ENCODE results near the gene PLEKHG3.

- TF ChIP-seq YY1 (IDR thresholded peaks at IDR 0.05; ENCODE audit: insufficient read depth, insufficient read length) (no peak), SUZ12 (IDR thresholded peaks at IDR 0.05; ENCODE audit: extremely low read depth, insufficient read depth, insufficient read length) (no peak), ZNF274 (IDR thresholded peaks at IDR 0.05; ENCODE audit: low read depth, low read length) (no peak)
Observed at GRCh38 chr14:64728106-64728505, 23.9 kb downstream of the PLEKHG3 start.
